ENCODE results near the gene PNKP. TPM values are rescaled to one million over a fixed set of nuclear protein-coding genes. Genes with fewer than 3 reads are reported as not detected.

PNKP gene
- total RNA-seq, 1 experiment from 2014 or later: 130 TPM

- H3K36me3 ChIP-seq (ENCODE audit: insufficient read depth, low read length, poor library complexity, severe bottlenecking): peaks cover 95% of the 10 kb centered on the region
- no peaks in the 10 kb centered on the region for H3K9me3 ChIP-seq (ENCODE audit: low read depth, low read length, poor library complexity, severe bottlenecking)
- DNase-seq (ENCODE audit: low spot score): no peak
- TF ChIP-seq EZH2 (IDR thresholded peaks at IDR 0.05; ENCODE audit: borderline replicate concordance, low read depth, low read length, poor library complexity, severe bottlenecking) (no peak), CTCF (conservative IDR thresholded peaks at IDR 0.05; ENCODE audit: low read depth, low read length) (no peak)
- BruUV-seq (replicated peaks): no TSS peak
- no peaks in the 10 kb centered on the region for H3K27me3 ChIP-seq (replicated peaks; ENCODE audit: insufficient read depth, low read depth, low read length, poor library complexity)
- no peak overlapping the region for H3K27ac ChIP-seq (ENCODE audit: low read depth, low read length, poor library complexity, severe bottlenecking)
- H3K4me3 ChIP-seq (ENCODE audit: low read depth, low read length, poor library complexity, severe bottlenecking): no peak overlapping the region
- peaks cover 5% of the 10 kb centered on the region for H3K4me1 ChIP-seq (ENCODE audit: insufficient read depth, low read length, poor library complexity, severe bottlenecking)
- ChIA-PET POLR2A (ENCODE audit: low non-redundant PET) (no interaction called here), CTCF (no interaction called here)
- intact Hi-C loops (cut with micrococcal nuclease; ENCODE audit: unreplicated experiment): no loop called here
Observed at GRCh38 chr19:49859682-49860335, 7.6 kb downstream of the PNKP start.

DNA sequence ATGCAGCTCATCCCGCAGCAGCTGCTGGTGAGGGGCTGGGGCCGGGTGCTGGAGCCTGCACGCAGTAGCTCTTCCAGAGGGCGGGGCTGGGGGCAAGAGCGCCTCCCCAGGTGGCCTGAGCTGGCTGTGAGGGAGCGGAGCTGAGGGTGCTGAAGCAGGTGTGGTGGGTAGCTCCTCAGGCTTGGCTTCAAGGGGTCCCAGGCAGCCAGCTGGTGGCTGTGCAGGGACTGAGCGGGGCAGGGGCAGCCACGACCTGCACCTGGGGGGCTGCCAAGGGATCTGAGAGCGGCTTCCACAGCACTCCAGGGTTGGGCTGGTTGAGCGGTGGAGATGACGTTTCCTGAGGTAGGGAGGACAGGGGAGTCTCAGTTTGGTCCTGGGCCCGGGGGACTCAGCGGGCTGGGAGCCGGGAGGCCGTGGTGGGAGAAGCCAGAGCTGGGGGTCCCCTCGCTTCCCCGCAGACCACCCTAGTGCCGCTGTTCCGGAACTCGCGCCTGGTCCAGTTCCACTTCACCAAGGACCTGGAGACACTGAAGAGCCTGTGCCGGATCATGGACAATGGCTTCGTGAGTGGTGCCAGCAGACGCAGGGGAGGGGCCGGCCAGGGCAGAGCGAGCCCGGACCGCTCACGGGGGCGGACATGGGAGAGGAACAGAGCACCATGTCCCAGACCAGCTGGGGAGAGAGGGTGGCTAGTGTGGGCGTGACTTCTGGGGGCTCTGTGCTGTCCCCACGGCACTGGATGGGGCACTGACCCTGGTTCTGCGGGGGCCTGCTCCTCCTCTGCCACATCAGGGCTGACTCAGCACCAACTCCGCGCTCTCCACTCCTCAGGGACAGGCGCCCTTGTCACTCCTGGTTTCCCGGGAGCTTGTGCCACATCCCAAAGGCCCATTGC, 9.0 kb downstream of the PNKP start:
- peaks cover 81% of the 10 kb centered on the region for H3K36me3 ChIP-seq (ENCODE audit: insufficient read depth, low read length, poor library complexity, severe bottlenecking)
- CTCF ChIA-PET: no interaction called here

DNA sequence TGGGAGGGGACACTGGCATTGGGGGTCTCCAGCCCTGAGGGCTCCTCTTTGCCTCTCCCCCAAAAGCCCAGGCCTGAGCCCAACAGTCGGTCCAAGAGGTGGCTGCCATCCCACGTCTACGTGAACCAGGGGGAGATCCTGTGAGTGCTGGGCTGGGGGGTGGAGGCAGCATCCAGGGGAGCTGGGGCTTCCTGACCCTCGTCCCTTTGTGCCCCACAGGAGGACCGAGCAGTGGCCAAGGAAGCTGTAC, 9.6 kb downstream of the PNKP start:
- intact Hi-C loops (cut with micrococcal nuclease; ENCODE audit: unreplicated experiment): no loop called here
- H3K36me3 ChIP-seq (ENCODE audit: insufficient read depth, low read length, poor library complexity, severe bottlenecking): peaks cover 77% of the 10 kb centered on the region
- no peak for DNase-seq (ENCODE audit: low spot score)
- POLR2A ChIA-PET (ENCODE audit: low non-redundant PET): no interaction called here
- H3K27me3 ChIP-seq (replicated peaks; ENCODE audit: insufficient read depth, low read depth, low read length, poor library complexity): no peaks in the 10 kb centered on the region
- no peaks in the 10 kb centered on the region for H3K9me3 ChIP-seq (ENCODE audit: low read depth, low read length, poor library complexity, severe bottlenecking)
- peaks cover 15% of the 10 kb centered on the region for H3K4me1 ChIP-seq (ENCODE audit: insufficient read depth, low read length, poor library complexity, severe bottlenecking)
- peak overlapping the region; percentile 25 for H3K27ac ChIP-seq (ENCODE audit: low read depth, low read length, poor library complexity, severe bottlenecking)
- TF ChIP-seq EZH2 (IDR thresholded peaks at IDR 0.05; ENCODE audit: borderline replicate concordance, low read depth, low read length, poor library complexity, severe bottlenecking) (no peak), CTCF (conservative IDR thresholded peaks at IDR 0.05; ENCODE audit: low read depth, low read length) (no peak)
- CTCF ChIA-PET: no interaction called here
- no TSS peak for BruUV-seq (replicated peaks)
- H3K4me3 ChIP-seq (ENCODE audit: low read depth, low read length, poor library complexity, severe bottlenecking): no peak overlapping the region

More for the DNA sequence above, 9.0 kb downstream of the PNKP start:
- POLR2A ChIA-PET (ENCODE audit: low non-redundant PET): no interaction called here
- Histone ChIP-seq H3K27me3 (replicated peaks; ENCODE audit: insufficient read depth, low read depth, low read length, poor library complexity) (no peaks in the 10 kb centered on the region), H3K4me3 (ENCODE audit: low read depth, low read length, poor library complexity, severe bottlenecking) (no peak overlapping the region), H3K4me1 (ENCODE audit: insufficient read depth, low read length, poor library complexity, severe bottlenecking) (peaks cover 9% of the 10 kb centered on the region), H3K9me3 (ENCODE audit: low read depth, low read length, poor library complexity, severe bottlenecking) (no peaks in the 10 kb centered on the region), H3K27ac (ENCODE audit: low read depth, low read length, poor library complexity, severe bottlenecking) (peak overlapping the region; percentile 25)
- no peak for DNase-seq (ENCODE audit: low spot score)
- intact Hi-C loops (cut with micrococcal nuclease; ENCODE audit: unreplicated experiment): no loop called here
- TF ChIP-seq EZH2 (IDR thresholded peaks at IDR 0.05; ENCODE audit: borderline replicate concordance, low read depth, low read length, poor library complexity, severe bottlenecking) (no peak), CTCF (conservative IDR thresholded peaks at IDR 0.05; ENCODE audit: low read depth, low read length) (no peak)
- BruUV-seq (replicated peaks): no TSS peak
